ENCODE results near the gene HOXA11.

- TF ChIP-seq, protein P1, sequence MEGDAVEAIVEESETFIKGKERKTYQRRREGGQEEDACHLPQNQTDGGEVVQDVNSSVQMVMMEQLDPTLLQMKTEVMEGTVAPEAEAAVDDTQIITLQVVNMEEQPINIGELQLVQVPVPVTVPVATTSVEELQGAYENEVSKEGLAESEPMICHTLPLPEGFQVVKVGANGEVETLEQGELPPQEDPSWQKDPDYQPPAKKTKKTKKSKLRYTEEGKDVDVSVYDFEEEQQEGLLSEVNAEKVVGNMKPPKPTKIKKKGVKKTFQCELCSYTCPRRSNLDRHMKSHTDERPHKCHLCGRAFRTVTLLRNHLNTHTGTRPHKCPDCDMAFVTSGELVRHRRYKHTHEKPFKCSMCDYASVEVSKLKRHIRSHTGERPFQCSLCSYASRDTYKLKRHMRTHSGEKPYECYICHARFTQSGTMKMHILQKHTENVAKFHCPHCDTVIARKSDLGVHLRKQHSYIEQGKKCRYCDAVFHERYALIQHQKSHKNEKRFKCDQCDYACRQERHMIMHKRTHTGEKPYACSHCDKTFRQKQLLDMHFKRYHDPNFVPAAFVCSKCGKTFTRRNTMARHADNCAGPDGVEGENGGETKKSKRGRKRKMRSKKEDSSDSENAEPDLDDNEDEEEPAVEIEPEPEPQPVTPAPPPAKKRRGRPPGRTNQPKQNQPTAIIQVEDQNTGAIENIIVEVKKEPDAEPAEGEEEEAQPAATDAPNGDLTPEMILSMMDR (conservative IDR thresholded peaks at IDR 0.05; ENCODE audit: low read length), result no peak
- TF ChIP-seq EZH2phosphoT487 (IDR thresholded peaks at IDR 0.05; ENCODE audit: borderline replicate concordance, low read depth, low read length), result no peak
Observed at GRCh38 chr7:27134392-27134791, 50.6 kb downstream of the HOXA11 start.

All from OCI-LY7 (cell line).